Trophoblast cell (in vitro differentiated cells and primary cell): ENCODE results near the gene EEF1AKMT3.
A peak's percentile ranks its signal among the peaks of the same experiment; 100 is the strongest.

Experiments used
- DNase-seq, 2 donors: peaks; one replicate each; pipeline ENCODE4 v3.0.0-alpha.2; 2016
- H2AFZ ChIP-seq: 2 replicates; pipeline ENCODE4 v1.6.1; 2013; ENCODE audit warnings: low read length, moderate library complexity, mild to moderate bottlenecking; ENCODE audit not compliant: insufficient read depth, poor library complexity
- H2AK5ac ChIP-seq: 2 replicates; pipeline ENCODE4 v1.6.1; 2013; ENCODE audit warnings: mild to moderate bottlenecking, low read length
- H2BK120ac ChIP-seq: 2 replicates; pipeline ENCODE4 v1.6.1; 2013; ENCODE audit warnings: low read length, mild to moderate bottlenecking, moderate library complexity; ENCODE audit not compliant: insufficient read depth, poor library complexity
- H2BK12ac ChIP-seq: 2 replicates; pipeline ENCODE4 v1.6.1; 2013; ENCODE audit warnings: mild to moderate bottlenecking, low read length, moderate library complexity
- H2BK5ac ChIP-seq: 2 replicates; pipeline ENCODE4 v1.6.1; 2013; ENCODE audit warnings: low read length, low read depth, moderate library complexity, mild to moderate bottlenecking; ENCODE audit not compliant: poor library complexity
- H3K14ac ChIP-seq: 2 replicates; pipeline ENCODE4 v1.6.1; 2013; ENCODE audit warnings: mild to moderate bottlenecking, low read length
- H3K18ac ChIP-seq: 2 replicates; pipeline ENCODE4 v1.6.1; 2013; ENCODE audit warnings: mild to moderate bottlenecking, low read length
- H3K23ac ChIP-seq: 2 replicates; pipeline ENCODE4 v1.6.1; 2013; ENCODE audit warnings: low read length
- H3K27ac ChIP-seq: 2 replicates; pipeline ENCODE4 v1.5.1; 2013; ENCODE audit warnings: low read depth, mild to moderate bottlenecking, inconsistent platforms, low read length, moderate library complexity
- H3K27me3 ChIP-seq: 2 replicates; pipeline ENCODE4 v1.6.1; 2013; ENCODE audit warnings: inconsistent platforms, mild to moderate bottlenecking, low read length, moderate library complexity; ENCODE audit not compliant: insufficient read depth
- H3K36me3 ChIP-seq, 2 experiments: 1 replicate in 1 of 2; 2 replicates in 1 of 2; pipeline ENCODE4 v1.6.1; 2013; ENCODE audit warnings: low read length in 2 of 2, mild to moderate bottlenecking in 2 of 2, moderate library complexity in 1 of 2; ENCODE audit not compliant: insufficient read depth in 2 of 2, control insufficient read depth in 1 of 2
- H3K4ac ChIP-seq: 2 replicates; pipeline ENCODE4 v1.6.1; 2013; ENCODE audit warnings: low read depth, mild to moderate bottlenecking, low read length, moderate library complexity
- H3K4me1 ChIP-seq, 2 experiments: 1 replicate in 1 of 2; 2 replicates in 1 of 2; pipeline ENCODE4 v1.6.1; 2013; ENCODE audit warnings: low read length in 2 of 2, mild to moderate bottlenecking in 2 of 2, moderate library complexity in 1 of 2; ENCODE audit not compliant: insufficient read depth in 2 of 2, control insufficient read depth in 1 of 2
- H3K4me2 ChIP-seq: 2 replicates; pipeline ENCODE4 v1.6.1; 2013; ENCODE audit warnings: inconsistent platforms, mild to moderate bottlenecking, low read length, moderate library complexity
- H3K4me3 ChIP-seq: 2 replicates; pipeline ENCODE4 v1.5.1; 2013; ENCODE audit warnings: mild to moderate bottlenecking, low read depth, low read length, inconsistent platforms
- H3K79me1 ChIP-seq: one replicate; pipeline ENCODE4 v1.6.1; 2013; ENCODE audit warnings: low read length
- H3K79me2 ChIP-seq: 2 replicates; pipeline ENCODE4 v1.6.1; 2013; ENCODE audit warnings: low read length, mild to moderate bottlenecking; ENCODE audit not compliant: control insufficient read depth, insufficient read depth, poor library complexity
- H3K9ac ChIP-seq: 2 replicates; pipeline ENCODE4 v1.6.1; 2013; ENCODE audit warnings: mild to moderate bottlenecking, low read length
- H3K9me3 ChIP-seq: 2 replicates; pipeline ENCODE4 v1.6.1; 2013; ENCODE audit warnings: low read depth, mild to moderate bottlenecking, control low read depth, inconsistent platforms, low read length; ENCODE audit not compliant: insufficient read depth
- H4K12ac ChIP-seq: 2 replicates; pipeline ENCODE4 v1.6.1; 2013; ENCODE audit warnings: low read depth, mild to moderate bottlenecking, low read length, moderate library complexity
- H4K8ac ChIP-seq: 2 replicates; pipeline ENCODE4 v1.6.1; 2013; ENCODE audit warnings: low read depth, mild to moderate bottlenecking, low read length, moderate library complexity
- H4K91ac ChIP-seq: one replicate; pipeline ENCODE4 v1.6.1; 2013; ENCODE audit warnings: low read depth, mild to moderate bottlenecking, low read length, moderate library complexity
- WGBS: extraction: QIAGEN DNeasy Blood & Tissue Kit; methylation state at CpG from one replicate; pipeline ENCODE4 v1.1.7; 2013; ENCODE audit warnings: missing lambda C conversion rate; ENCODE audit not compliant: insufficient read length, insufficient coverage; ENCODE audit errors: extremely low coverage; 5-methylcytosine and 5-hydroxymethylcytosine counted together

Gene EEF1AKMT3

DNA sequence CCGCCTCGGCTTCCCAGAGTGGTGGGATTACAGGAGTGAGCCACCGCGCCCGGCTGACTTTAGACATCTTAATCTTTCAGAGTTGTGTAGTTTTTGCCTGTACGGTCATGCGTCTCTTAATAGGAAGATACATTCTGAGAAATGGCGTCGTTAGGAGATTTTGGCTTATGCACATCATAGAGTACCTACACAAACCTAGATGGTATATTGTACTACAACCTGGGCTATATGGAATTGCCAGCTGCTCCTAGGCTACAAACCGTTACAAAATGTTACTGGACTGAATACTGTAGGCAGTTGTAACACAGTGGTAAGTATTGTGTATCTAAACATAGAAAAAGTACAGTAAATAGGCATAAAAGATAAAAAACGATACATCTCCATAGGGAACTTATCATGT lies 11.4 kb downstream of the EEF1AKMT3 start:
- H2AK5ac ChIP-seq, result no peak overlapping the region
- no peak overlapping the region for H2BK12ac ChIP-seq
- H2BK120ac ChIP-seq, result no peak overlapping the region
- H4K91ac ChIP-seq, result no peak overlapping the region
- no peak overlapping the region for H3K18ac ChIP-seq
- H2BK5ac ChIP-seq, result no peak overlapping the region
- no peak overlapping the region for H3K23ac ChIP-seq
- no peak overlapping the region for H3K4ac ChIP-seq
- no peak overlapping the region for H3K4me2 ChIP-seq
- H3K9ac ChIP-seq, result no peak overlapping the region
- H3K79me1 ChIP-seq, result peaks cover 3% of the 10 kb centered on the region
- no peaks in the 10 kb centered on the region for H3K27me3 ChIP-seq
- no peak overlapping the region for H4K8ac ChIP-seq
- no CpG with 5 or more reads among the region's 11 CpGs for WGBS
- no peak overlapping the region for H3K4me3 ChIP-seq
- peaks cover 12 to 22% of the 10 kb centered on the region in 2 experiments for H3K36me3 ChIP-seq
- no peak overlapping the region for H3K14ac ChIP-seq
- H3K79me2 ChIP-seq, result peaks cover 7% of the 10 kb centered on the region
- H4K12ac ChIP-seq, result no peak overlapping the region
- no peaks in the 10 kb centered on the region for H3K9me3 ChIP-seq
- H3K4me1 ChIP-seq, result peaks cover 0 to 3% of the 10 kb centered on the region in 2 experiments
- no peak overlapping the region for H2AFZ ChIP-seq
- H3K27ac ChIP-seq, result no peak overlapping the region
- DNase-seq, result no peak

DNA sequence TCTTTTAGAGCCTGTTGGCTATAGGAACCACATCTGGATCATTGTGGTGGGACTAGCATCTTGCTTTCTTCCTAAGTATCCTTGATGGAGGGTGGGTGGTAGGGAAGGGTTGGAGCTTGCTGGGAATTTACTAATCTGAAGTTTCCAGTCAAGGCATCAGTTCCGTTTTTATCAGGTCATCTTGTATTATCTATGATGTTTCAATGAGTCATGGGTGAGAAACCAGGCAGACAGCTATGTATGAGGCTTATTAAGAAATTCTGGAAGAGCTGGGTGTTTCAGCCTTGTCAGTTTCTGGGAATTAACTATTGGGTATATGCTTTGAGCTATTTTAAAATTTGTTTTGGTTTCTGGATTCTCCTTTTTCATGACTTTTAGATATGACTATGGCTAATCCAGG lies 21.5 kb downstream of the EEF1AKMT3 start:
- Histone ChIP-seq H3K14ac (no peak overlapping the region), H3K27ac (no peak overlapping the region), H3K36me3 (peaks cover 25 to 29% of the 10 kb centered on the region in 2 experiments), H3K4me2 (no peak overlapping the region), H3K9me3 (no peaks in the 10 kb centered on the region), H4K12ac (no peak overlapping the region), H4K8ac (no peak overlapping the region), H3K27me3 (no peaks in the 10 kb centered on the region), H3K79me1 (no peaks in the 10 kb centered on the region), H3K23ac (no peak overlapping the region), H3K4me3 (no peak overlapping the region), H2BK5ac (no peak overlapping the region), H2BK120ac (no peak overlapping the region), H3K18ac (no peak overlapping the region), H4K91ac (no peak overlapping the region), H2BK12ac (no peak overlapping the region), H2AK5ac (no peak overlapping the region), H3K9ac (no peak overlapping the region), H3K4ac (no peak overlapping the region), H3K79me2 (no peaks in the 10 kb centered on the region), H2AFZ (no peak overlapping the region), H3K4me1 (no peaks in the 10 kb centered on the region)
- peak; percentile 62 to 91 for DNase-seq
- no CpG with 5 or more reads among the region's 1 CpG for WGBS

DNA sequence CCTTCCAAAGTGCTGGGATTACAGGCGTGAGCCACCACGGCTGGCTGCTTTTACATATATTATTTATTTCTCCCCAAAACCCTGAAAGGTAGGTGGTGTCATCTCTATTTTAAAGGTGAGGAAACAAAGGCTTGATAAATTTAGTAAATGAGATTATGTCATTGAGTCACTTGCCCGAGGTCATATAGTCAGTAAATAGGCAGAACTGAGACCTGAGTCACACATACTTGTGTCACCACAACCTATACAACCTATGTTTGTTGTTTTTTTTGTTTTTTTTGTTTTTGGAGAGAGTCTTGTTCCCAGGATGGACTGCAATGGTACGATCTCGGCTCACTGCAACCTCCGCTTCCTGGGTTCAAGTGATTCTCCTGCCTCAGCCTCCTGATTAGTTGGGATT lies 22.9 kb downstream of the EEF1AKMT3 start:
- Histone ChIP-seq H2BK120ac (no peak overlapping the region), H3K27me3 (no peaks in the 10 kb centered on the region), H2AK5ac (no peak overlapping the region), H4K91ac (no peak overlapping the region), H3K18ac (no peak overlapping the region), H3K36me3 (peaks cover 20 to 29% of the 10 kb centered on the region in 2 experiments), H3K4me1 (no peaks in the 10 kb centered on the region), H2BK12ac (no peak overlapping the region), H3K4ac (no peak overlapping the region), H4K8ac (no peak overlapping the region), H3K79me2 (no peaks in the 10 kb centered on the region), H3K79me1 (no peaks in the 10 kb centered on the region), H2AFZ (no peak overlapping the region), H3K4me2 (no peak overlapping the region), H3K4me3 (no peak overlapping the region), H3K23ac (no peak overlapping the region), H2BK5ac (no peak overlapping the region), H3K27ac (no peak overlapping the region), H3K9ac (no peak overlapping the region), H4K12ac (no peak overlapping the region), H3K9me3 (no peaks in the 10 kb centered on the region), H3K14ac (no peak overlapping the region)
- no CpG with 5 or more reads among the region's 6 CpGs for WGBS
- peak; percentile 63 to 91 for DNase-seq

DNA sequence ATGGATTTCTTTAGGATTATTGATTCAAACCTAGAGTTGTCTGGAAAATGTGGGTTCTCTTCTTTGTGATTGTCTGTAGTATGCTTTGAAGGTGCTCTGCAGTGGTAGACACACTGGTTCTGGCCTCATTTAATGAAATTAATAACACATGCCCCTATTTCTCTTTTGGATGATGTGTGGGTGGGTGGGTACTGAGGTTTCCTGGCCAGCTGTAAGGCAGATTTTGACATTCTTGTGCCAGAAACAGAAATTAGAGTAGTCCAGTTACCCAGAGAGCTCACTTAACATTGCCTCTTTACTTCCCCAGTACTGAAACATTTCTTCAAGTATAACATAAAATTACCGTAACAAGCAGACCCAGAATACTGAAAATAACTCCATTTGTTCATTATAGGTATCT lies 24.6 kb downstream of the EEF1AKMT3 start:
- no CpG with 5 or more reads among the region's 1 CpG for WGBS
- H2BK12ac ChIP-seq, result no peak overlapping the region
- no peak overlapping the region for H3K9ac ChIP-seq
- H3K4me1 ChIP-seq, result no peaks in the 10 kb centered on the region
- H3K23ac ChIP-seq, result no peak overlapping the region
- H3K9me3 ChIP-seq, result no peaks in the 10 kb centered on the region
- no peak overlapping the region for H2BK5ac ChIP-seq
- H3K14ac ChIP-seq, result no peak overlapping the region
- H4K12ac ChIP-seq, result no peak overlapping the region
- H3K18ac ChIP-seq, result no peak overlapping the region
- H3K4me3 ChIP-seq, result no peak overlapping the region
- H3K36me3 ChIP-seq, result peaks cover 15 to 27% of the 10 kb centered on the region in 2 experiments
- H3K4ac ChIP-seq, result no peak overlapping the region
- H3K27me3 ChIP-seq, result no peaks in the 10 kb centered on the region
- no peak overlapping the region for H3K27ac ChIP-seq
- no peak overlapping the region for H2AFZ ChIP-seq
- no peak for DNase-seq
- H3K79me2 ChIP-seq, result no peaks in the 10 kb centered on the region
- H3K4me2 ChIP-seq, result no peak overlapping the region
- H2AK5ac ChIP-seq, result no peak overlapping the region
- no peaks in the 10 kb centered on the region for H3K79me1 ChIP-seq
- no peak overlapping the region for H2BK120ac ChIP-seq
- no peak overlapping the region for H4K8ac ChIP-seq
- no peak overlapping the region for H4K91ac ChIP-seq
